HUES64 (cell line): ENCODE results near the gene ROBO2.

ENCODE experiments used
- H3K27ac ChIP-seq: 2 replicates; pipeline ENCODE4 v1.7.0; 2013; ENCODE audit warnings: low read depth, low read length, inconsistent platforms
- H3K27me3 ChIP-seq: 2 replicates; pipeline ENCODE4 v1.6.1; 2013; ENCODE audit warnings: mild to moderate bottlenecking, low read length; ENCODE audit not compliant: insufficient read depth
- H3K36me3 ChIP-seq: 2 replicates; pipeline ENCODE4 v1.6.1; 2013; ENCODE audit warnings: mild to moderate bottlenecking, low read length; ENCODE audit not compliant: insufficient read depth
- H3K4me1 ChIP-seq: 2 replicates; pipeline ENCODE4 v1.6.1; 2013; ENCODE audit warnings: mild to moderate bottlenecking, low read length, moderate library complexity; ENCODE audit not compliant: insufficient read depth
- H3K4me3 ChIP-seq: 2 replicates; pipeline ENCODE4 v1.5.1; 2013; ENCODE audit warnings: mild to moderate bottlenecking, low read length, moderate library complexity
- H3K9ac ChIP-seq: 2 replicates; pipeline ENCODE4 v1.6.1; 2013; ENCODE audit warnings: mild to moderate bottlenecking, low read depth, low read length
- H3K9me3 ChIP-seq: 2 replicates; pipeline ENCODE4 v1.6.1; 2013; ENCODE audit warnings: low read depth, low read length; ENCODE audit not compliant: insufficient read depth
- WGBS: fragments of 150-250, 120-280 bp; methylation state at CpG from one replicate; pipeline ENCODE4 v1.1.7; 2013; ENCODE audit warnings: missing lambda C conversion rate; 5-methylcytosine and 5-hydroxymethylcytosine counted together

ROBO2 gene

GRCh38 chr3:77412584-77412983 lies 372.7 kb downstream of the ROBO2 start:
- no peaks in the 10 kb centered on the region; the same call in 1 of the 2 replicates for H3K4me1 ChIP-seq
- H3K27me3 ChIP-seq: no peaks in the 10 kb centered on the region
- no peak overlapping the region for H3K9ac ChIP-seq
- H3K27ac ChIP-seq: no peak overlapping the region
- no peak overlapping the region for H3K4me3 ChIP-seq
- WGBS: 100% methylated on average over 1 of the region's 2 CpGs
- peaks cover 9% of the 10 kb centered on the region; the same call in 1 of the 2 replicates for H3K9me3 ChIP-seq
- H3K36me3 ChIP-seq: no peaks in the 10 kb centered on the region

GRCh38 chr3:77414881-77415280 lies 375.0 kb downstream of the ROBO2 start:
- H3K9me3 ChIP-seq: peaks cover 9% of the 10 kb centered on the region; the same call in 1 of the 2 replicates
- no peak overlapping the region for H3K9ac ChIP-seq
- H3K4me3 ChIP-seq: no peak overlapping the region
- no peaks in the 10 kb centered on the region; the same call in 1 of the 2 replicates for H3K4me1 ChIP-seq
- no peak overlapping the region for H3K27ac ChIP-seq
- no peaks in the 10 kb centered on the region for H3K27me3 ChIP-seq
- no peaks in the 10 kb centered on the region for H3K36me3 ChIP-seq

- peaks cover 9% of the 10 kb centered on the region; the same call in 1 of the 2 replicates for H3K9me3 ChIP-seq
- H3K4me3 ChIP-seq: no peak overlapping the region
- H3K4me1 ChIP-seq: no peaks in the 10 kb centered on the region; the same call in 1 of the 2 replicates
- H3K9ac ChIP-seq: no peak overlapping the region
- 86% methylated on average over 1 of the region's 1 CpG for WGBS
- no peaks in the 10 kb centered on the region for H3K36me3 ChIP-seq
- no peak overlapping the region for H3K27ac ChIP-seq
- H3K27me3 ChIP-seq: no peaks in the 10 kb centered on the region
Observed at GRCh38 chr3:77420336-77420735, 380.4 kb downstream of the ROBO2 start.

GRCh38 chr3:77421916-77422315 lies 382.0 kb downstream of the ROBO2 start:
- Histone ChIP-seq H3K9ac (no peak overlapping the region), H3K4me1 (no peaks in the 10 kb centered on the region; the same call in 1 of the 2 replicates), H3K4me3 (no peak overlapping the region), H3K36me3 (no peaks in the 10 kb centered on the region), H3K27me3 (no peaks in the 10 kb centered on the region), H3K27ac (no peak overlapping the region), H3K9me3 (no peaks in the 10 kb centered on the region)
- WGBS: 91% methylated on average over 5 of the region's 5 CpGs

GRCh38 chr3:77426531-77426930 lies 386.6 kb downstream of the ROBO2 start:
- Histone ChIP-seq H3K4me3 (no peak overlapping the region), H3K9ac (no peak overlapping the region), H3K27me3 (no peaks in the 10 kb centered on the region), H3K9me3 (no peaks in the 10 kb centered on the region), H3K27ac (no peak overlapping the region), H3K36me3 (no peaks in the 10 kb centered on the region), H3K4me1 (no peaks in the 10 kb centered on the region)

GRCh38 chr3:77427528-77427927 lies 387.6 kb downstream of the ROBO2 start:
- no peaks in the 10 kb centered on the region for H3K27me3 ChIP-seq
- H3K9me3 ChIP-seq: no peaks in the 10 kb centered on the region
- no peak overlapping the region for H3K27ac ChIP-seq
- 86% methylated on average over 2 of the region's 3 CpGs for WGBS
- H3K9ac ChIP-seq: no peak overlapping the region
- H3K4me1 ChIP-seq: no peaks in the 10 kb centered on the region
- H3K36me3 ChIP-seq: no peaks in the 10 kb centered on the region
- no peak overlapping the region for H3K4me3 ChIP-seq

GRCh38 chr3:77436908-77437307 lies 397.0 kb downstream of the ROBO2 start:
- no peaks in the 10 kb centered on the region for H3K27me3 ChIP-seq
- H3K4me3 ChIP-seq: no peak overlapping the region

GRCh38 chr3:77446084-77446483 lies 406.2 kb downstream of the ROBO2 start:
- no peaks in the 10 kb centered on the region for H3K27me3 ChIP-seq
- 96% methylated on average over 1 of the region's 1 CpG for WGBS
- no peaks in the 10 kb centered on the region for H3K4me1 ChIP-seq
- no peak overlapping the region for H3K4me3 ChIP-seq
- H3K9ac ChIP-seq: no peak overlapping the region
- H3K9me3 ChIP-seq: no peaks in the 10 kb centered on the region
- H3K27ac ChIP-seq: no peak overlapping the region
- no peaks in the 10 kb centered on the region for H3K36me3 ChIP-seq

More at GRCh38 chr3:77436908-77437307, 397.0 kb downstream of the ROBO2 start:
- Histone ChIP-seq H3K9me3 (no peaks in the 10 kb centered on the region), H3K4me1 (no peaks in the 10 kb centered on the region), H3K27ac (no peak overlapping the region), H3K36me3 (no peaks in the 10 kb centered on the region), H3K9ac (no peak overlapping the region)

GRCh38 chr3:77446761-77447160 lies 406.9 kb downstream of the ROBO2 start:
- no peaks in the 10 kb centered on the region for H3K36me3 ChIP-seq
- no peaks in the 10 kb centered on the region for H3K9me3 ChIP-seq
- no peak overlapping the region for H3K27ac ChIP-seq
- no peak overlapping the region for H3K9ac ChIP-seq
- H3K4me3 ChIP-seq: no peak overlapping the region
- H3K27me3 ChIP-seq: no peaks in the 10 kb centered on the region
- H3K4me1 ChIP-seq: no peaks in the 10 kb centered on the region

GRCh38 chr3:77449459-77450350 lies 409.8 kb downstream of the ROBO2 start:
- Histone ChIP-seq H3K4me1 (no peaks in the 10 kb centered on the region), H3K36me3 (no peaks in the 10 kb centered on the region), H3K27ac (no peak overlapping the region), H3K9ac (no peak overlapping the region), H3K27me3 (no peaks in the 10 kb centered on the region), H3K4me3 (no peak overlapping the region), H3K9me3 (no peaks in the 10 kb centered on the region)
- WGBS: 93% methylated on average over 5 of the region's 6 CpGs

- Histone ChIP-seq H3K4me3 (no peak overlapping the region), H3K9me3 (no peaks in the 10 kb centered on the region), H3K4me1 (no peaks in the 10 kb centered on the region), H3K9ac (no peak overlapping the region), H3K27me3 (no peaks in the 10 kb centered on the region), H3K27ac (no peak overlapping the region), H3K36me3 (no peaks in the 10 kb centered on the region)
- WGBS: 78% methylated on average over 1 of the region's 1 CpG
Observed at GRCh38 chr3:77456431-77456830, 416.5 kb downstream of the ROBO2 start.
